Tibial nerve (tissue), 4 donors: ENCODE results near the gene TRMT61A.

Experiments
- EP300 ChIP-seq, 2 donors: sonication (generic); formaldehyde crosslinking; IDR thresholded peaks; one replicate each; pipeline ENCODE4 v1.6.1; 2017; ENCODE audit warnings: antibody characterized with exemption in 2 of 2, mild to moderate bottlenecking in 1 of 2
- POLR2A ChIP-seq, 2 donors: fragments of 450-650 bp; IDR thresholded peaks; one replicate each; pipeline ENCODE4 v1.6.1; 2017; ENCODE audit warnings: antibody characterized with exemption in 2 of 2, mild to moderate bottlenecking in 2 of 2, moderate library complexity in 2 of 2
- TF ChIP-seq, protein P1 (sequence below), 5 experiments: fragments of 200-600 bp in 3 of 5; fragments of 450-650 bp in 2 of 5; sonication (generic) in 3 of 5; IDR thresholded peaks; one replicate each; pipeline ENCODE4 v1.5.1; 2016 to 2019; ENCODE audit warnings: antibody characterized with exemption in 5 of 5, mild to moderate bottlenecking in 3 of 5, moderate library complexity in 2 of 5

DNA sequence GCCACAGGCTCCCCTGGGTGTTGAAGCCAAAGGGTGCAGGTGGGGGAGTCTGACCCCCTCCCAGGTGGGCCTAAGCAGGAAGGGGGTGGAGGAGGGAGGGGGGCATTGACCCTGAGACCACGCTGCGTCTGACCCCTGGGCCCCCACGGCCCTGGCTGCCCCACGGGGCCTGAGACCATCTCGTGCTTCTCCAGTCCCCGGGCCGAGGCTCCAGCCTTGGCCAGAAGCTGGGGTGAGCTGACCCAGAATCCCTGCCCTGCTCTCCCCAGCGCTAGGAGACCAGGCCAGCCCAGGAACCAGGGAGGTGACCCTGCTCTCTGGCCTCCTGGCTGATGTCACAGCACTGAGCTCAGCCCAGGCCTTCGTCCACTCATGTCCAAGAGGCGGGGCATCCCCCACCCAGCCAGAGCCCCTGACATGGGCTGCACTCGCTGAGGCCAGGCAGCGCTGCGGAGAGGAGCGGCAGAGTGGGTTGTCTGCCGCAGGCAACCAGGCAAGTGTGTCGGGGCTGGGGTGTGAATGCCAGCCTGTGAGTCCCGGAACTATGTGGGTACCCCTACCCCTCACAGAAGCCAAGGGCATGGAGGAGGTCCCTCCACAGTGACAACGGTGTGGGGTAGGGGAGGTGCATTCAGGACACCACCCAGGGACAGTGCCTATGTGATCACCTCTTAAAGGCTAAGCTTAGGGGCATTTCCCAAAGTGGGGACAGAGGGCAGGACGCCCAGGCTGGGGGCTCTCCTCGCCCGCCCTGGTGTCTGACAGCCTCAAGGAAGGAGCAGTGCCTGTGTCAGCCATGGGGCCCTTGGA lies 6.3 kb downstream of the TRMT61A start:
- TF ChIP-seq, protein P1, sequence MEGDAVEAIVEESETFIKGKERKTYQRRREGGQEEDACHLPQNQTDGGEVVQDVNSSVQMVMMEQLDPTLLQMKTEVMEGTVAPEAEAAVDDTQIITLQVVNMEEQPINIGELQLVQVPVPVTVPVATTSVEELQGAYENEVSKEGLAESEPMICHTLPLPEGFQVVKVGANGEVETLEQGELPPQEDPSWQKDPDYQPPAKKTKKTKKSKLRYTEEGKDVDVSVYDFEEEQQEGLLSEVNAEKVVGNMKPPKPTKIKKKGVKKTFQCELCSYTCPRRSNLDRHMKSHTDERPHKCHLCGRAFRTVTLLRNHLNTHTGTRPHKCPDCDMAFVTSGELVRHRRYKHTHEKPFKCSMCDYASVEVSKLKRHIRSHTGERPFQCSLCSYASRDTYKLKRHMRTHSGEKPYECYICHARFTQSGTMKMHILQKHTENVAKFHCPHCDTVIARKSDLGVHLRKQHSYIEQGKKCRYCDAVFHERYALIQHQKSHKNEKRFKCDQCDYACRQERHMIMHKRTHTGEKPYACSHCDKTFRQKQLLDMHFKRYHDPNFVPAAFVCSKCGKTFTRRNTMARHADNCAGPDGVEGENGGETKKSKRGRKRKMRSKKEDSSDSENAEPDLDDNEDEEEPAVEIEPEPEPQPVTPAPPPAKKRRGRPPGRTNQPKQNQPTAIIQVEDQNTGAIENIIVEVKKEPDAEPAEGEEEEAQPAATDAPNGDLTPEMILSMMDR (IDR thresholded peaks at IDR 0.05), result no peak
- no peak for TF ChIP-seq POLR2A (IDR thresholded peaks at IDR 0.05)
- no peak for TF ChIP-seq EP300 (IDR thresholded peaks at IDR 0.05)
